GM18870 (cell line): ENCODE results near the gene CAMSAP1.
"Not testable (repeated sequence)": the region's sequence is repeated elsewhere in the genome, so short reads cannot be mapped to it uniquely, and the experiment has no call there.

Experiments
- ATAC-seq: cut with Tn5 transposase; IDR thresholded peaks from one replicate; pipeline ENCODE4 v1.9.1; 2021; ENCODE audit warnings: moderate library complexity; ENCODE audit not compliant: unreplicated experiment

The CAMSAP1 gene

DNA sequence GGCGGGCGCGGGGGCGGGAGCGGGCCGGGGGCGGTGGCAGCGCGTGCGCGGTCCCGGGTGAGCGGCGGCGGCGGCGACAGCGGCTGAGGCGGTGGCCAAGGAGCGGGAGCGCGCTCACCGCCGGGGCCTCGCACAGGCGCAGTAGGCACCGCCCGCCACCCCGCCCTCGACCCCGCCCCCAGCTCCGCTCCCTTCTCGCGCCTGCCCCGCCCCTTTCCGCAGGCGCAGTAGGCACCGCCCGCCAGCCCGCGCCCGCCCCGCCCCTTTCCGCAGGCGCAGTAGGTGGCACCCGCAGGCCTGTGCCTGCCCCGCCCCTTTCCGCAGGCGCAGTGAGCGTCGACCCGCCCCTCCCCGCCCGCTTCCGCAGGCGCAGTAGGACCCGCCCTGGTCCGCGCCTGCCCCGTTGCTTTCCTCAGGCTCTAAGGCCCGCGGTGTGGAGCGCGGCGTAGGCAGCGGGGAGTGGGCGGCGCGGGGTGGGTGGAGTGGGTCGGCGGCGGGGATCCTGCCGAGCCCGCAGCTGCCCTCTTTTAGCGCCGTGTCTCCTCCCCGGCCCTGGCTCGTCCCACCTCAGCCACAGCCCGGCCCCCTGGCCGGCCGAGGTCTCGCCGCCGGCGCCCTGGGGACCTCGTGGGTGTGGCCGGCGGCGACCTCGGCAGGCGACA, at the start of gene CAMSAP1:
Gene CAMSAP1, minus strand, starts transcription at position 116 of the 662 bp plus-strand sequence. CDS start 387 bp downstream, outside the sequence.
- peak; percentile 38 for ATAC-seq

GRCh38 chr9:135956802-135957174, 49.4 kb upstream of the CAMSAP1 start:
- ATAC-seq: no peak

DNA sequence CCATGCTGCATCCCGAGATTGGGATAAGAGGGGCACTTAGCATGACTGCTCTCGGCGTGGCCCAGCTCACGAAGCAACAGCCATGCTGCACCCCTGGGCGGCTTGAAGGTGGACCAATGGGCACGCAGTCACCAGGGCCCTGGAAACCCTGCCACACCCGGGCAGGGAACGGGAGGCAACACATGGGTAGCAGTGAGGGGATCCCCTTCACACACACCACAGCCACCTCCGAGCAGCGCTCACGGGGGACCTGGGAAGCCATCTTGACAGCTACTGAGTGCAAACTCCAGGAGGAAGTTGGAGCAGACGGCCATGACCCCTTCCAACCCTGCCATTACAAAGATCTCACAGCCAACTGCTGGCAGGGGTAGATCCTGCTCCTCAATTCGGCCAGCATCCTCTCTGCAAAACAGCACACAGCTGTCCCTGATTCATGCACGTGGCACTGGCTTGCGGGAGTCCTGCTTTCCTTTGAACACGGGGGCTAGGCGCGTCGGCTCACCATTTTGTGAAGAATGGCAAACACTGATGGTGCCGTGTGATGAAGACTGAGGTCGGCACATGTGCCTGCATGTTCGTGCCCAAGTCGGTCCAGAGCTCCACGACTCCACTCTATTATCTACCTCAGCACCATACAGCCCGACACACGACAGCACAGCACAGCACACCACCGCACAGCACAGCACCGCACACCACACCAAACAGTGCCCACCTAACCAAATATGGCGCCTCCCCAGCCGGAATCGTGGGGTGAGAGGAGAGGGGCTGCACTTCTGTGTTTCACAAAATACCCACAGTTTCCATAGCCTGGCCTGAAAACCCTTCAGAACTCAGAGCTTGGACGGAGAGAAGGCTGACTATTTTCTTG, 48.8 kb upstream of the CAMSAP1 start:
- ATAC-seq: no peak

- no peak for ATAC-seq
These were observed 45.4 kb upstream of the CAMSAP1 start for GRCh38 chr9:135952664-135953206.

- no peak for ATAC-seq
These were observed 44.7 kb upstream of the CAMSAP1 start for GRCh38 chr9:135951889-135952663.

GRCh38 chr9:135951310-135951709, 44.0 kb upstream of the CAMSAP1 start:
- ATAC-seq: not testable (repeated sequence)

DNA sequence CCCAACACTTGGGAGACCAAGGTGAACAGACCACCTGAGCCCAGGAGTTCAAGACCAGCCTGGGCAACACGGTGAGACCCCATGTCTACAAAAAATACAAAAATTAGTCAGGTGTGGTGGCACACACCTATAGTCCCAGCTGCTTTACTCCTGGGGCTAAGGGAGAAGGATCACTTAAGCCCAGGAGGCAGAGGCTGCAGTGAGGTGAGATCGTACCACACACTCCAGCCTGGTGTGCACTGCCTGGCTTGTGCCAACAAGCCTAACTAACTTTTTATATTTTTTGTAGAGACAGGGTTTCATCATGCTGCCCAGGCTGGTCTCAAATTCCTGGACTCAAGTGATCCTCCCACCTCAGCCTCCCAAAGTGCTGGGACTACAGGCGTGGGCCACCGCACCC, 43.5 kb upstream of the CAMSAP1 start:
- not testable (repeated sequence) for ATAC-seq

DNA sequence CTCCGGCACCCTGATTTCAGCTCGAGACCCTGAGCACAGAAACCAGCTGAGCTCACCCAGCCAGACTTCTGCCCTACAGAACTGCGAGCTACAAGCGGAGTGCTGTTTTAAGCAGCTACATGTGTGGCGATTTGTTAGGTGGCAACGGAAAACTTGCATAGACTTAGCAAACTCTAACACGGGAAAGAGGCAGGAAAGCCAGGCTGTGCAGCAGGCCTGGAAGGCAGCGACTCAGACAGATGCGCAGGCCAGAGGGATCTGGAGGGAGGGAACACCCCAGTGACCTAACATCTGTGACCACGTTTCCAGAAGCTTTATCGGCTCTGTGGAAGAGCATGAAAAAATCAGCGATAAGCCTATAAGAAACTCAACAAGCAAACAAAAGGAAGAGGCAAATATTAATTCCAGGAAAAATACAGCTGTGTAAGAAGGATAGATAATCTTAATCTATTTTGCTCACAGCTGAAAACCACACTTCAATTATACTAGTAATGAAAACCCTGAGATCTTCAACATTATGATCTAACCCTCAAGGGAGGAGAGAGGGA, 42.9 kb upstream of the CAMSAP1 start:
- no peak for ATAC-seq

DNA sequence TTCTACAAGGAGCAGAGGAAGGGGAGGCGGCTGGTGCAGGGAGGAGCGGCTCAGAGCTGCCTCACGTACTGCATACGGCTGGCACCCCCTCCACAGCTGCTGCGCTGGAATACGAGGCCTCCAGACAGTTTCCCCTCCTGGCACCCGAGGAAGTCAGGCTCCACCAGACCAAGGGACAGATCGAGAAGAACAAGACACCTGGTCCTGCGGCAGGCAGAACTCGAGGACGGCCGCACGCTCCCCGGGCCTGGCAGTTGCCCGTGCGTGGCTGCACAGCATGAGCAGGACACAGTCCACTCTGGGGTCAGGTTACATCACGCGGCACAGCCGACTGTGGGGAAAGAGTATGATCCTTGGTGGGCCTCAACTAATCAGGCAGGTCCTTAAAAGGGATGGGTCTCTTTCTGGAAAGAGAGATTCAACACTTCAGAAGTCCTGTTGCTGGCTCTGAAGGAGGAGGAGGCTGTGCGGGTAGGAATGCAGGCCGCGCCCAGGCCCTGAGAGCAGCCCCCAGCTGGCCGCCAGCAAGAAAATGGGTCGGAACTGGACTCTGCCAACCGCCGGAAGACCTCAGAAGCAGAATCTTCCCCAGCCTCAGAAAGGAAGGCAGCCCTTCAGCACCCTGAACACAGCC, 42.3 kb upstream of the CAMSAP1 start:
- ATAC-seq: no peak

DNA sequence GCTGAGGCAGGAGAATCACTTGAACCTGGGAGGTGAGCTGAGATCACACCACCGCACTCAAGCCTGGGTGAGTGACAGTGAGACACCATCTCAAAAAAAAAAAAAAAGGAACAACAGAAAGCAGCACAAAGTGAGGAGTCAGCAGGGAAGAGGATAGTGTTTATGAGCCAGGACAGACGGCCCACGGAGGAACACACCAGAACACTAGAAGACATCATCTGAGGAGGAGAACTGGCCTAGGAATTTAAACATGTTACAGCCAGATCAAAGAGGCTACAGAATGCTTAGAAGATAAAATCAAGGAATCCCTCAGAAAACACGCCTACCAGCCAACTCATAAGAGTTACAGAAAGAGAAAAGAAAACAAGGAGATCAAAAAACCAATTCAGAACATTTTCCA, 41.6 kb upstream of the CAMSAP1 start:
- ATAC-seq: no peak

- ATAC-seq: no peak
These were observed 41.1 kb upstream of the CAMSAP1 start for GRCh38 chr9:135948446-135948845.

GRCh38 chr9:135947582-135947981, 40.2 kb upstream of the CAMSAP1 start:
- ATAC-seq: no peak

- not testable (repeated sequence) for ATAC-seq
These were observed 39.8 kb upstream of the CAMSAP1 start for GRCh38 chr9:135947105-135947504.

DNA sequence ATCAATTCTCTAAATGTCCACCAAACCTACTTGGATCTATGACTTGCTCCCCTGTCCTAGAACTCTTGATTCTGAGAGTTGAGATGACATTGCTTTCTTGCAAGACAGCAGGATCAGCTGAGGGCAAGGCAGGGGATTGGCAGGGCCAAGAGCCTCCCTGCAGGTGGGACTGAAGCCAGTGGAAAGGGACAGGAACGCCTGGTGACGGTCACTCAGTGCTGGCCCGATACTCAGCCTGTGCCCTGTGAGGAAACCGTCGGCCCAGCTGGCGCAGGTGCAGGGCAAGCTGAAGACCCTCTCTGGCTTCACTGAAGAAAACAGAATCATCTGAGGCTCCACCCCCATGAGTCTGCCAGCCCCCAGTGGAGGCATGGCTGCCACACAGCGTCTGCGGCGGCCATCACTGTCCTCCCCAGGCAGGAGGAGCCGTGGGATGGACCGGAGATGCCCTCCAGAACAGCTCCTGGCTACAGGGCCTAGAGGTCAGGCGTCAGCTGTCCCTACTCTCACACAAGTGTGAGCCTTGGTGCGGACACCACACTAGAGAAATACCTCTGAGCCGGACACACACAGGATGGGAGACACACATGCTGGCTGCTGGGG, 39.1 kb upstream of the CAMSAP1 start:
- no peak for ATAC-seq

GRCh38 chr9:135945969-135946368, 38.6 kb upstream of the CAMSAP1 start:
- ATAC-seq: no peak

GRCh38 chr9:135944444-135945252, 37.3 kb upstream of the CAMSAP1 start:
- no peak for ATAC-seq

DNA sequence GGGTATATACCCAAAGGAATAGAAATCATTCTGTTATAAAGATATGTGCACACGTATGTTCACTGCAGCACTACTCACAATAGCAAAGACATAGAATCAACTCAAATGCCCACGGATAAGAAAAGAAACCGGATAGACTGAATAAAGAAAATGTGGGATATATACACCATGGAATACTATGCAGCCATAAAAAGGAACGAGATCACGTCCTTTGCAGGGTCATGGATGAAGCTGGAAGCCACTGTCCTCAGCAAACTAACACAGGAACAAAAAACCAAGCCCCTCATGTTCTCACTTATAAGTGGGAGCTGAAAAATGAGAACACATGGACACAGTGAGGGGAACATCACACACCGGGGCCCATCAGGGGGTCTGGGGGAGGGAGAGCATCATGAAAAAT, 36.3 kb upstream of the CAMSAP1 start:
- not testable (repeated sequence) for ATAC-seq

GRCh38 chr9:135941288-135941995, 34.1 kb upstream of the CAMSAP1 start:
- no peak for ATAC-seq
